Colonic mucosa (tissue), 4 donors: ENCODE measurements around the gene AHI1. TPM values are rescaled to one million over a fixed set of nuclear protein-coding genes. Genes with fewer than 3 reads are reported as not detected.

Experiments used
- DNase-seq: peaks from one replicate; pipeline ENCODE4 v3.0.0-alpha.2; 2020
- H3K27ac ChIP-seq: fragments of 200-600 bp; one replicate; pipeline ENCODE4 v1.8.0; 2021
- H3K27me3 ChIP-seq: fragments of 200-600 bp; one replicate; pipeline ENCODE4 v1.8.0; 2021
- H3K36me3 ChIP-seq: fragments of 200-600 bp; one replicate; pipeline ENCODE4 v1.8.0; 2021
- H3K4me1 ChIP-seq: fragments of 200-600 bp; one replicate; pipeline ENCODE4 v1.8.0; 2021; ENCODE audit warnings: mild to moderate bottlenecking
- H3K4me3 ChIP-seq: fragments of 200-600 bp; one replicate; pipeline ENCODE4 v1.8.0; 2021
- H3K9ac ChIP-seq, 2 donors: one replicate each; pipeline ENCODE4 v1.7.0; 2013; ENCODE audit warnings: control low read depth in 2 of 2, low read depth in 2 of 2, low read length in 2 of 2
- H3K9me3 ChIP-seq: fragments of 200-600 bp; one replicate; pipeline ENCODE4 v1.8.0; 2021
- intact Hi-C: fragments of 100-400 bp; cut with DNase I; formaldehyde crosslinking; loops from one replicate; pipeline ENCODE4 v1.14.1; 2022
- total RNA-seq, 2 donors: library from RNA; stranded (reverse); fragmentation: NEBNext Ultra II Directional in 1 of 2; extraction: Animal tissue kit (Norgen Biotek cat#: 25700) in 1 of 2; gene quantifications; one replicate each; pipeline ENCODE4 v1.2.1, GENCODE V29; 2021
- TF ChIP-seq, protein P1 (sequence below): fragments of 200-600 bp; IDR thresholded peaks from one replicate; pipeline ENCODE4 v1.8.0; 2022; ENCODE audit warnings: antibody characterized with exemption, mild to moderate bottlenecking
- donor health status: healthy.
- donor health status: DM: no; HTN: no; CAD: no.
- donor health status: DM: no; HTN: no; CAD: no.

The AHI1 gene
- total RNA-seq, 2 donors from 2014 or later = 21.0 to 25.5 TPM

DNA sequence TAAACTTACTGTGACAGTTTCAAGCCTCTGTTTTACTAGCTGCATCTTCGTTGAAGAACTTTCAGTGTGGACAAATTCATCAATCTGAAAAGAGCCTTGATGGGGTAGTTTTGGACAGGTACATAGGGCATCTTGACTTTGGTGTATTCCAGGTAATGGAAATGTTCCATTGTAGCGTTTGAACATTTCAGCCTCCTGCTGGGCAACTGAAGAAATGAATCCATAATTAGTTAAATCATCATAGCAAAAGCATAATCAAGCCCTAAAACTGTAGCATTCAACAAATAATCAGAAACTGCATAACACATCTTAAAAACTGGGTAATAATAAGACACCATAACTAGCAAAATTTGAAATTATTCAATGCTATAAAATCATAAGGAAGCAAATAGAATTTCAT lies 86.2 kb downstream of the AHI1 start:
- TF ChIP-seq, protein P1, sequence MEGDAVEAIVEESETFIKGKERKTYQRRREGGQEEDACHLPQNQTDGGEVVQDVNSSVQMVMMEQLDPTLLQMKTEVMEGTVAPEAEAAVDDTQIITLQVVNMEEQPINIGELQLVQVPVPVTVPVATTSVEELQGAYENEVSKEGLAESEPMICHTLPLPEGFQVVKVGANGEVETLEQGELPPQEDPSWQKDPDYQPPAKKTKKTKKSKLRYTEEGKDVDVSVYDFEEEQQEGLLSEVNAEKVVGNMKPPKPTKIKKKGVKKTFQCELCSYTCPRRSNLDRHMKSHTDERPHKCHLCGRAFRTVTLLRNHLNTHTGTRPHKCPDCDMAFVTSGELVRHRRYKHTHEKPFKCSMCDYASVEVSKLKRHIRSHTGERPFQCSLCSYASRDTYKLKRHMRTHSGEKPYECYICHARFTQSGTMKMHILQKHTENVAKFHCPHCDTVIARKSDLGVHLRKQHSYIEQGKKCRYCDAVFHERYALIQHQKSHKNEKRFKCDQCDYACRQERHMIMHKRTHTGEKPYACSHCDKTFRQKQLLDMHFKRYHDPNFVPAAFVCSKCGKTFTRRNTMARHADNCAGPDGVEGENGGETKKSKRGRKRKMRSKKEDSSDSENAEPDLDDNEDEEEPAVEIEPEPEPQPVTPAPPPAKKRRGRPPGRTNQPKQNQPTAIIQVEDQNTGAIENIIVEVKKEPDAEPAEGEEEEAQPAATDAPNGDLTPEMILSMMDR = peak; percentile 34
- intact Hi-C loops = no loop called here

DNA sequence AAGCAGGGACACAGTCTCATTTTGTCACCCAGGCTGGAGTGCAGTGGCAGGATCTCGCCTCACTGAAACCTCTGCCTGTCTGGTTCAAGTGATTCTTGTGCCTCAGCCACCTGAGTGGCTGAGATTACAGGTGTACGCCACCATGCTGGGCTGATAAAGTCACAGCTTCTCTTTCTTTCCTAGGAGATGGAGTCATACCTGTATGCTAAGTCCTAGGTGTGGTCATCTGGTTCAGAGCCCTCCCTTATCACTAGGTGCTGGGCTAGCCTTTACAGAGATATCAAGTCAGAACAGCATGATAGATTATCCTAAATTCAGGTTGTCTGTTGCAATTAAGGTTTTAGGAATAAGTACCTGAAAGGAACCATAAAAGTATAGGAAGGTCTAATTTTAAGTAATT lies 86.7 kb downstream of the AHI1 start:
- Histone ChIP-seq H3K4me1 (no peaks in the 10 kb centered on the region), H3K27ac (no peak overlapping the region), H3K9ac (no peak overlapping the region), H3K36me3 (no peaks in the 10 kb centered on the region), H3K27me3 (no peaks in the 10 kb centered on the region), H3K9me3 (no peaks in the 10 kb centered on the region), H3K4me3 (no peak overlapping the region)
- TF ChIP-seq, protein P1 = no peak
- intact Hi-C loops = no loop called here
- DNase-seq = no peak

More for the DNA sequence above, 86.2 kb downstream of the AHI1 start:
- Histone ChIP-seq H3K4me1 (no peaks in the 10 kb centered on the region), H3K9me3 (no peaks in the 10 kb centered on the region), H3K9ac (no peak overlapping the region), H3K4me3 (no peak overlapping the region), H3K27ac (no peak overlapping the region), H3K36me3 (no peaks in the 10 kb centered on the region), H3K27me3 (no peaks in the 10 kb centered on the region)
- DNase-seq = no peak

DNA sequence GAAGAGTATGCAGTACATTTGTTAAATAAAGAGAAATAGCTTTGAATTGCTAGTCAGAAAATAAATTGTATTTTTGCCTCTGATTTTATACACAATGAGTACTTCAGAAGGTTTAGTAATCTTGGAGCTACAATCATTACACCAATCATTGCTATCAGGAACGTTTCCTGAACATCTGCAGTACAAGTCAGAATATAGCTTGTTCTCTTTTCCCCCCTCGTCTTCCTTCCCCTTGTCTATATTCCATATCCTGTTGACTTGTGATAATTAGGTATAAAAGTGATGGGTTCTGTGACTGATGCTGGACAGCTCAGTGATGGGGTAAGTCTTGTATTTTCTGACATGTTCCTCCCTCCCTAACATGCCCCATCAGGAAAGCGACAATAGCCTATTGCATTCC lies 94.0 kb downstream of the AHI1 start:
- H3K36me3 ChIP-seq = no peaks in the 10 kb centered on the region

DNA sequence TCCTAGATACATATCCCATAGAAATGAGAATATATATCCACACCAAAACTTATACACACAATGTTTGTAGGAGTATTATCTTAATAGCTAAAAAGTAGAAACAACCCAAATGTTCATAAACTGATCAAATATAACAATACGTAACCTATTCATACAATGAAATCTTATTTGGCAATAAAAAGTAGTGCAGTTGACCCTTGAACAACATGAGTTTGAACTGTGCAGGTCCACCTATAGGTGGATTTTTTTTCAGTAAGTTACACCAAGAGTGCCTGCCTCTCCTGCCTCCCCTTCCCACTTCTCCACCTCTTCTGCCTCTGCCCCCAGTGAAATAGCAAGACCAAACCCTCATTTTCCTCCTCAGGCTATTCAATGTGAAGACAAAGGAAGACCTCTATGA lies 95.2 kb downstream of the AHI1 start:
- no peak for DNase-seq
- TF ChIP-seq, protein P1 = no peak
- Histone ChIP-seq H3K4me1 (no peaks in the 10 kb centered on the region), H3K9me3 (no peaks in the 10 kb centered on the region), H3K9ac (no peak overlapping the region), H3K27ac (no peak overlapping the region), H3K27me3 (no peaks in the 10 kb centered on the region), H3K36me3 (no peaks in the 10 kb centered on the region), H3K4me3 (no peak overlapping the region)
- intact Hi-C loops = no loop called here

More for the DNA sequence above, 94.0 kb downstream of the AHI1 start:
- DNase-seq = no peak
- Histone ChIP-seq H3K9ac (no peak overlapping the region), H3K27me3 (no peaks in the 10 kb centered on the region), H3K4me3 (no peak overlapping the region), H3K9me3 (no peaks in the 10 kb centered on the region), H3K4me1 (no peaks in the 10 kb centered on the region), H3K27ac (no peak overlapping the region)
- TF ChIP-seq, protein P1 = no peak
- intact Hi-C loops = no loop called here

DNA sequence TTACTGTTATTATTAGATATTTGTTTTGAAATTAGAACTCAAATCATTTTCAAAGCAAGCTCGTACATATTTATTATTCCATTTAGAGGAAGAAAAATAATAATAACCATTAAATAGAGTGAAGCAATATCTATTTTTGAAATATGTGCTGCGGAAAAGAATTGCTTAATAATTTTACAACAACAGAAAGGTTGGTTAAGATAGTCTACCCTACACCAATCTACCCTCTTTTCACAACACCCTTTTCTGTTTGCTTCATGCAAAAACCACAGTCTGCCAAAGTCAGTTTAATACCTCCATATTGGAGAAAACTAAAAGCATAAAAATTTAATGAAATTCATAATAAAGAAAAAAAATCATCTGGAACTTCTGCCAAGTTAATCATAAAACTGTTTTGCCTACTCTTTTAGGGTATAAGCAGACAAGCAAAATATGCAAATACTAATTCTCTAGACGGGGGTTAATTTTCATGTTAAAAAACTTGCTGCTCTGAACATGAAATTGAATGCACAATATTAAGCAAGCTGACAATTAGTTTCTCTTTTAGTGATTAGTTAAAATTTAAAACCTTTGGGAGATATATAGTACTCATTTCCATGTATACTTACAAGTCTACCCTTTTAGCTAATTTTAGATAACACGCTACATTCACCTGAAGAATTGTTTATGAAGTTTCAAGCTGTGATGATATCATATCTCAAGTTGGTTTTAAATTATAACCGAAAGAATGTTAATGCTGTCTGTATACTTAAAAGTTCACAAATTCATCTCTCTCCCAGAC lies 100.2 kb downstream of the AHI1 start:
- no peaks in the 10 kb centered on the region for H3K4me1 ChIP-seq
- no peak overlapping the region for H3K9ac ChIP-seq
- no peak overlapping the region for H3K27ac ChIP-seq
- intact Hi-C loops = no loop called here
- H3K27me3 ChIP-seq = no peaks in the 10 kb centered on the region
- no peaks in the 10 kb centered on the region for H3K9me3 ChIP-seq
- no peak for DNase-seq
- TF ChIP-seq, protein P1 = no peak
- no peaks in the 10 kb centered on the region for H3K36me3 ChIP-seq
- H3K4me3 ChIP-seq = no peak overlapping the region
